ENCODE measurements around the gene SRMS. TPM values are rescaled to one million over a fixed set of nuclear protein-coding genes. Genes with fewer than 3 reads are reported as not detected.
A peak's percentile ranks its signal among the peaks of the same experiment; 100 is the strongest.
"Not testable (repeated sequence)": the region's sequence is repeated elsewhere in the genome, so short reads cannot be mapped to it uniquely, and the experiment has no call there.

SRMS gene
- total RNA-seq, 1 donor from 2014 or later = not detected

DNA sequence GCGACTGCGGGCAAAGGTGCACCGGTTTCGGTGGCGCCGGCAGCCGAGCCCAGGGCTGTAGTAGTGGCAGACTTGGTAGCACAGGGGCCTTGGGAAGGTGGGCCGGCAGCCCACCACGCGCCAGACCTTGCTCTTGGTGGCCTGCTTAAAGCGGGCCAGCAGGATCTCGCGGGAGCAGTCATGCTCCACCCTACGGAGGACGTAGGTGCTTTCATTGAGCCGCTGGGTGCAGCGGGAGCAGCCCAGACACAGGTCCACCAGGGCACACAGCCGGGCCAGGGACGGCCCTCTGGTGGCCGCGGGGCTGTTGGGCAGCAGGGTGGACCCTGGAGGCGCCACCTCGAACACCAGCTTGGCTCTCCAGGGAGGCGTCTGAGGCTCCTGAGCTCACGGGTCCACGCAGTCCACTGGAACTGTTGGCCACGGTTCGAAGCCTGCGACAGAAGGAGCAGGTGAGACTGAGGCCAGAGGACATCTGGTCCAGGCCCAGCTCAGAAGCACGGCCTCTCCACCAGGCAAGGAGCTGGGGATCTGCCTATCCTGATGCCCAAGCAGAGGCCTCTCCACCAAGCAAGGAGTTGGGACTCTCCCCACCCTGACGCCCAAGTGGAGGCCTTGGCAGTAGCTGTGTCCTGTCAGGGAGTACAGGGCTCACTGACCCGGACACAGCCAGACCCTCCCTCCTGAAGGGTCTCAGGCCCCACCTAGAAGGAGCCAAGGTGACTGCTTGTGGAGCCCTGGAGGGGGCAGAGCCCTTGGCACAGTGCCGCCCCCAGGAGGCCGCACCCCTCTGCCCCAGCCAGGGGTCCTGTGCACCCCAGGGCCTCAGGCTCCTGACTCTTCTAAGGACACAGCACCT is 25.5 kb upstream of the SRMS start:
- Mint-ChIP-seq H3K27ac (peak overlapping the region; percentile 80), H3K36me3 (ENCODE audit: low read depth) (peaks cover 7% of the 10 kb centered on the region), H3K4me1 (peaks cover 11% of the 10 kb centered on the region), H3K9me3 (no peaks in the 10 kb centered on the region), H3K4me3 (peak overlapping the region; percentile 86), H3K27me3 (peaks cover 9% of the 10 kb centered on the region)
- intact Hi-C loops (cut with micrococcal nuclease) = loop anchor here (5.0 kb wide), 1 partner anchor 54 kb away; the partner anchor contains the start of gene GMEB2
- no peak for DNase-seq

- H3K9me3 Mint-ChIP-seq = no peaks in the 10 kb centered on the region
- H3K4me3 Mint-ChIP-seq = no peak overlapping the region
- peaks cover 9% of the 10 kb centered on the region for H3K27me3 Mint-ChIP-seq
- peaks cover 11% of the 10 kb centered on the region for H3K36me3 Mint-ChIP-seq (ENCODE audit: low read depth)
- H3K27ac Mint-ChIP-seq = no peak overlapping the region
- no peak for DNase-seq
- peaks cover 19% of the 10 kb centered on the region for H3K4me1 Mint-ChIP-seq
- intact Hi-C loops (cut with micrococcal nuclease) = loop anchor here (5.0 kb wide), 1 partner anchor 55 kb away; the partner anchor contains the start of gene GMEB2
These were observed 24.7 kb upstream of the SRMS start for GRCh38 chr20:63572071-63572787.

- H3K36me3 Mint-ChIP-seq (ENCODE audit: low read depth) = peaks cover 11% of the 10 kb centered on the region
- peaks cover 19% of the 10 kb centered on the region for H3K4me1 Mint-ChIP-seq
- intact Hi-C loops (cut with micrococcal nuclease) = loop anchor here (5.0 kb wide), 1 partner anchor 56 kb away; the partner anchor contains the start of gene GMEB2
- DNase-seq, H3K27me3 Mint-ChIP-seq, H3K9me3 Mint-ChIP-seq, H3K4me3 Mint-ChIP-seq, H3K27ac Mint-ChIP-seq: not testable (repeated sequence)
These were observed 23.5 kb upstream of the SRMS start for GRCh38 chr20:63571087-63571478.

DNA sequence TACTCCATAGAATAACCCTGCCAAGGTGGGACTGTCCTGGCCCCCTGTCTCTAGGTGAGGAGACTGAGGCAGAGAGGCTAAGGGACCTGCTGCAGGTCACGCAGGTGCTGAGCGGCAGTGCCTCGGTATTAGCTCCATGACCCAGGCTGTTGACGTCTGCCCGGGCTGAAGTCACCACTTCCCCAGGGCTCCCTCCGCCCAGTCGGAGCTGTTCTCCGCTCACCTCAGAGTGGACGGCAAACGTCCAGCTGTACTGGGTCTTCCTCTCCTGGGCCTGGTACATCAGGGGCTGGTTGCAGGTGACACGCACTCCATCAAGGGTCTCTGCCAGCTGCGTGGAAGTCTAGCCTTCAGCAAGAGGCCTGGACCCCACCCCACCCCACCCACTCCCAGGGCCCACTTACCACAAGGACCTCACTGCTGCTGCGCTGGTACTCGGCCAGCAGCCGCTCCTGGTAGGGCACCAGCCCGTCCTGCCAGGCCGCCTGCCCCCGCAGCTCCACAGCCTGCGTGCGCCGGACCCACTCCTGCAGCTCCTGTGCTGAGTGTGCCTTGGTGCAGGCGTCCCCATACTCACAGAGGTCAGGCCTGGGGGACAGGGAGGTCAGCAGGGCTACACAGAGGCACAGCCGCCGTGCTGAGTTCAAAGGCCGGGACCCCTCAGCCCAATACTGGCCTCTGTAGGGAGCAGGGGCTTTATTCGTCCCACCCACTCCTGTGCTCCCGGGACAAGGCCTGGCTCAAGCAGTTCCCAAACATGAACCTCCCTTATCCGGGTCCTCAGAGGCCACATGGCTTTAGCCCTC is 22.9 kb upstream of the SRMS start:
- intact Hi-C loops (cut with micrococcal nuclease) = loop anchor here (5.0 kb wide), 1 partner anchor 57 kb away; the partner anchor contains the start of gene GMEB2
- Mint-ChIP-seq H3K27me3 (peaks cover under 1% of the 10 kb centered on the region), H3K4me3 (no peak overlapping the region), H3K27ac (no peak overlapping the region), H3K36me3 (ENCODE audit: low read depth) (peaks cover 16% of the 10 kb centered on the region), H3K4me1 (peaks cover 19% of the 10 kb centered on the region), H3K9me3 (no peaks in the 10 kb centered on the region)
- DNase-seq = no peak

DNA sequence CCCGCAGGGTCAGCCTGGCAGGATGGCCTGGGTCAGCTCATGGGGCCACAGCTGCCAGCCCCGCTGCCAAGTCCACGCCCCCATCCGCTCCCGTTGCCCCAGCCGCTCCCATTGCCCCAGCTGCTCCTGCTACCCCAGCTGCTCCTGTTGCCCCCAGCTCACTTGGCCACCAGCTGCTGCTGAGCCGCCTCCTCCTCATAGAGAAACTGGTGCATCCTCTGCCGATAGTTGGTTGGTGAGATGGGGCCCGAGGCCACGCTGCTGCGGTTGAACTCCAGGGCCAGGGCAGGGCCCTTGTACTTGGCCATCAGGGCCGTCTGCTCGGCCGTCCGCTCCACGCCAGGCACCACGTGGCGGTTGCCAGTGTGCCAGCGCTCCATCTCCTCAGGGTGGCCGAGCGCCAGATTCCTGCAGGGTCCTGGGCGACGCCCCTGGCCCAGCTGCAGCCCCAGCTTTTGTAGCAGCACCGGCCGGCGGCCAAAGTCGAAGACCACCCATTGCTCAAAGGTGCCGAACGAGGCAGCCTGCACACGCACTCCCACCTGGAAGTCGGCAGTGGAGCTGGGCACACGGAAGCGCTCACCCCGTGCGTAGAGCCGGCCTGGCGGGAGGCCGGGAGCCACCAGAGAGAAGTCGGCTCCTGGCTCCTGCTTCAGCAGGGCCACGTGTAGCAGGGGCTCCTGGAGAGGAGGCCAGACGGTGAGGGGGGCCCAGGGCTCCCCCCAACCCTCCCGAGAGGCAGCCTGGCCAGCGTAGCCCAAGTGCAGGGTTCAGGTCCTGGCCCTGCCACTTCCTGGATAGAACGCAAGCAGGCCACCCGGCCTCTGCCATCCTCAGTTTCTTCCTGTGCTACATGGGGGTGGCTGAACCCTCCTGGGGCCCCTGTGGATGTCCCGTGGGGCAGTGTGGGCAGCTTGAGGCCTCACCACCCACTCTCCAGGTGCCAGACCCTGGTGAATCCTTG is 21.7 kb upstream of the SRMS start:
- H3K27ac Mint-ChIP-seq = no peak overlapping the region
- peaks cover 16% of the 10 kb centered on the region for H3K36me3 Mint-ChIP-seq (ENCODE audit: low read depth)
- no peaks in the 10 kb centered on the region for H3K27me3 Mint-ChIP-seq
- DNase-seq = no peak
- H3K4me1 Mint-ChIP-seq = peaks cover 19% of the 10 kb centered on the region
- peak overlapping the region; percentile 44 for H3K4me3 Mint-ChIP-seq
- intact Hi-C loops (cut with micrococcal nuclease) = no loop called here
- H3K9me3 Mint-ChIP-seq = no peaks in the 10 kb centered on the region

DNA sequence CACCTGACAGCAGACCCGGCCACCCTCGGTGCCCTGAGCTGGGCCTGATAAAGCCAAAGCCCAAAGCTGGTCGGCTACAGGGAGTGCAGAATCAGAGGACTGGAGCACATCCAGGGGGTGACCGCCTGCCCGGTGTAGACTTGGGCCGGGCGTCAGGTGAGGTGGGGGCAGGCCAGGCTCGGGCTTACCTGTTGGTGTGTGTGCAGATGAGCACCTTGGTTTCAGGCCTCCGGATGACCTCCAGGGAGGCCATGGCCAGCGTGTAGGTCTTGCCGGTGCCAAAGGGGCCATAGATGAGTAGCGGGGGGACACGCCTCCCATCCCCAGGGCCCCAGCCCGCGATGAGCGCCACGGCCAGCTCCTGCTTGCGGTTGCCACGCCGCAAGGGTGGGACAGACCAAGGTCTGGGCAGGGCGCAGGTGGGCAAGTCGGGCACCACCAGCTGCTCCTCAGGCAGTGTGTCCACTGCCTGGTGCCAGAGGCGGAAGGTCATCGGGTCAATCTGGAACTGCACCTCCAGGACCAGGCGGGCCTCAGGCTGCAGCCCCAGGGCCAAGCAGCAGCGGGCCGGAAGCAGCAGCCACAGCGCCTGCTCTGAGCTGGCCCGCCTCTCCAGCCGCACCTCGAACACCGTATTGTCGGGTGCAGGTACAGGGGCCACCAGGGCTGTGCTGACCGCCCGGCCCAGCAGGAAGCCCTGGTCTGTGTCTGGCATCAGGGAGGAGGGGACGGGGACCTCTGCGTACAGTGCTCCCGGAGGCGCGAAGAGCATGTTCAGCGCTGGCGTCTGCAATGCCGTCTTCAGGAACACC is 20.8 kb upstream of the SRMS start:
- Mint-ChIP-seq H3K9me3 (no peaks in the 10 kb centered on the region), H3K36me3 (ENCODE audit: low read depth) (peaks cover 18% of the 10 kb centered on the region), H3K27ac (peak overlapping the region; percentile 72), H3K4me3 (peak overlapping the region; percentile 76), H3K4me1 (peaks cover 19% of the 10 kb centered on the region), H3K27me3 (no peaks in the 10 kb centered on the region)
- DNase-seq = peak; percentile 69
- intact Hi-C loops (cut with micrococcal nuclease) = no loop called here

DNA sequence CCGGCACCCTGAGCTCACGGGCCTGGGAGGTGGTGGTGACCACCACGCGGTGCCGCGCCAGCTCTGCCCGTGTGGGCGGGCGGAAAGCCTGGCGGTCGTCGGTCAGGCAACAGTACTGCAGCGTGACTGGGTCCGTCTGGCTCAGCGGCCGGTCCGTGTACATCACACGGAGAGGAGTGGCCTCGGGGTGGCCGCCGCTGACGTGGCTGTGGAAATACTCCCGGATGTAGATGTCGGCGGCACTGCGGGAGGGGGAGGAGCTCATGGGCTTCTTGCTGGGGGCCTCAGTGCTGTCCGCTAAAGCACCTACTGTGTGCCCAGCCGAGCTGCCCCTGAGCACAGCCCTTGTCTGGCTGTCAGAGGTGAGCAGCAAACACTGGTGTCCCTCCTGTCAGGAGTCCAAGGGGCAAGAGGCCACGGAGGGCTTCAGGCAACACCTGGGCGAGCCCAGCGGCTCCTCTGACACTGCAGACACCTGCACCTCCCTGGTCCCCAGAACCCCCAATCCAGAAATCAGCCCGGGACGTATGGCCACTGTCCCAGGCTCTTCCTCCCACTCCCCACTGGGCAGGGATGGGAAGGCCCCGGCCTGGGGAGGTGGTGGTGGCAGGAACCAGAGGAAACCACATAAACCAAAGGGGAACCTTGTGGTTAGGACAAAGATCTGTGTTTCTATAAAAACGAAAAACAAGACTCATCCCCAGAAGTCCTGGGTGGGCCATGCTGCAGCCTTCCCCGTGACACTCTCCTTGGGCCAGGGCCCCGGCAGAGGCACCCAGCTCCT is 20.0 kb upstream of the SRMS start:
- H3K4me3 Mint-ChIP-seq = peak overlapping the region; percentile 76
- DNase-seq = peak; percentile 87
- H3K27ac Mint-ChIP-seq = peak overlapping the region; percentile 72
- H3K9me3 Mint-ChIP-seq = no peaks in the 10 kb centered on the region
- peaks cover 18% of the 10 kb centered on the region for H3K36me3 Mint-ChIP-seq (ENCODE audit: low read depth)
- no peaks in the 10 kb centered on the region for H3K27me3 Mint-ChIP-seq
- H3K4me1 Mint-ChIP-seq = peaks cover 19% of the 10 kb centered on the region
- intact Hi-C loops (cut with micrococcal nuclease) = no loop called here

DNA sequence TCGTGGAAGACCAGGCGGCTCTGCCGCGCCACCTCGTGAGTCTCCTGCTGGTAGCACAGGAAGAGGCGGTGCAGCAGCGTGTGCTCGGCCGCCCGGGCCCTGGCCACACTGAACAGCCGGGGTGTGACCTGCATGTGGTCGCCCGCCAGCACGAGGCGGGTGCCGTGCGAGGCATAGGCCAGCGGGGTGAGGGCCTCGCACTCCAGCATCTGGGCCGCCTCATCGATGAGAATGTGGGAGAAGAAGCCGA is 19.5 kb upstream of the SRMS start:
- Mint-ChIP-seq H3K27ac (no peak overlapping the region), H3K4me3 (no peak overlapping the region), H3K27me3 (no peaks in the 10 kb centered on the region), H3K4me1 (peaks cover 19% of the 10 kb centered on the region), H3K36me3 (ENCODE audit: low read depth) (peaks cover 18% of the 10 kb centered on the region), H3K9me3 (no peaks in the 10 kb centered on the region)
- intact Hi-C loops (cut with micrococcal nuclease) = no loop called here
- no peak for DNase-seq

GRCh38 chr20:63566395-63567135 is 19.0 kb upstream of the SRMS start:
- Mint-ChIP-seq H3K27me3 (no peaks in the 10 kb centered on the region), H3K4me1 (peaks cover 19% of the 10 kb centered on the region), H3K27ac (no peak overlapping the region), H3K9me3 (no peaks in the 10 kb centered on the region), H3K36me3 (ENCODE audit: low read depth) (peaks cover 18% of the 10 kb centered on the region), H3K4me3 (no peak overlapping the region)
- intact Hi-C loops (cut with micrococcal nuclease) = no loop called here
- no peak for DNase-seq

DNA sequence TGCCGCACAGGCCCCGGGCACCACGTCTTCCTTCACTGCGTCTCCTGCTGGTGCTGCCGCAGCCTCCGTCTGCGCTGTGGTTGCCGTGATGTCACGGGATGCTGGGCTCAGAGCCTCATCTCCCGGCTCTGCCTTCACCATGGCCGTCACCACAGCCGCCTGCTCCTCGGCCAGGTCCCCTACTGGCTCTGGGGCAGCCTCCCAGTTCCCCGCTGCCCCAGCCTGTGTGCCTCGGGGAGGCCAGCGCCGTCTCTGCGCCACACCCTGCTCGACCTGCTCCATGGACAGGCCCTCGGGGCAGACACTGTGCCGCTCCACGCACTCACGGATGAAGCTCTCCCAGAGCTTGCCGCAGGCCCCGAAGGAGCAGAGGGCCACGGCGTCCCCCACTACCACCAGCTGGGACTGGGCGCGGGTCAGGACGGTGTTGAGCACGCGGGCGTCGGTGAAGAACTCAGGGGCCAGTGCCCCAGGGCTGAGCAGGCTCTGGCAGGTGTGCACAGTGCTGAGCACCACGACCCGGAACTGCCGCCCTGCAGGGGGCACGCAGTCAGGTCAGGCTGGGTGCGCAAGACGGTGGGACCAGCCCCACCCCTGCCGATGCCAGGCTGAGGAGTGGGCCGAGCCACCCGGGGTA is 18.3 kb upstream of the SRMS start:
- no peaks in the 10 kb centered on the region for H3K27me3 Mint-ChIP-seq
- peaks cover 19% of the 10 kb centered on the region for H3K4me1 Mint-ChIP-seq
- no peak overlapping the region for H3K4me3 Mint-ChIP-seq
- H3K27ac Mint-ChIP-seq = no peak overlapping the region
- DNase-seq = no peak
- H3K9me3 Mint-ChIP-seq = no peaks in the 10 kb centered on the region
- peaks cover 20% of the 10 kb centered on the region for H3K36me3 Mint-ChIP-seq (ENCODE audit: low read depth)
- intact Hi-C loops (cut with micrococcal nuclease) = no loop called here

Data from activated CD4-positive, alpha-beta T cell treated with anti-CD3 and anti-CD28 coated beads, Interleukin-2, amount 10 ng/mL, durations not matched to agents 24 days and 14 days (primary cell).